NCI-H226 (cell line): ENCODE results near the gene OR2B2.

ENCODE experiments used
- DNase-seq: peaks from one replicate; pipeline ENCODE4 v3.0.0-alpha.2; 2015

The OR2B2 gene

DNA sequence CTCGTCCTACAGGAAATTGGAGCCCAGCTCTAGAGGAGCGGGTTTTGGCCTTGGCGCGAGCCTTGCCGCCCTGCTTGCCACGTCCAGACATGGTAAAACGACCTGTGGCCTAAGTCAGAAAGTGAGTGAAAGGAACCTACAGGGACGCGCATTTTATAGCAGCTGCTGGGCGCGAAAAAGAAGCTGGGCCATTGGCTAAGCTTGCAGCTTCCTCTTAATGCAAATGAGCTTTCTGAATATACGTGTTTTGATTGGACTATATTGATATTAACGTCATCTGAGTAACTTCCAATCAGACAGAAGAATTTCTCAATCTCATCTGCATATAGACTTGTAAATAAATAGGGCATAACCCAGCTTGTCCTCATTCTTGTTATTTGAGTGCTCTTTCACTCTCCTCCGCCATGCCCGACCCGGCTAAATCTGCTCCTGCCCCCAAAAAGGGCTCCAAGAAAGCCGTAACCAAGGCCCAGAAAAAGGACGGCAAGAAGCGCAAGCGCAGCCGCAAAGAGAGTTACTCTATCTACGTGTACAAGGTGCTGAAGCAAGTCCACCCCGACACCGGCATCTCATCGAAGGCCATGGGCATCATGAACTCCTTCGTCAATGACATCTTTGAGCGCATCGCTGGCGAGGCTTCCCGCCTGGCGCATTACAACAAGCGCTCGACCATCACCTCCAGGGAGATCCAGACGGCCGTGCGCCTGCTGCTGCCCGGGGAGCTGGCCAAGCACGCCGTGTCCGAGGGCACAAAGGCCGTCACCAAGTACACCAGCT lies 18.9 kb downstream of the OR2B2 start:
- peak; percentile 95 for DNase-seq

DNA sequence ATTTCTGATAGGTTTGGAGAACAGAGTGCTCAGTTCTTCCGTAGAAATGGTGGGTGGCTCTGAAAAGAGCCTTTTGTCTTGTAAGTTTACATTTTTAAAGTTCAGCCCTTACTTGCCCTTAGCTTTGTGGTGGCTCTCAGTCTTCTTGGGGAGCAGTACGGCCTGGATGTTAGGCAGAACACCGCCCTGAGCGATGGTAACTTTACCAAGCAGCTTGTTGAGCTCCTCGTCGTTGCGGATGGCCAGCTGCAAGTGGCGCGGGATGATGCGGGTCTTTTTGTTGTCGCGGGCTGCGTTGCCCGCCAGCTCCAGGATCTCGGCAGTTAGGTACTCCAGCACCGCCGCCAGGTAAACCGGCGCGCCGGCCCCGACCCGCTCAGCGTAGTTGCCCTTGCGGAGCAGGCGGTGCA lies 19.5 kb downstream of the OR2B2 start:
- DNase-seq, result no peak

DNA sequence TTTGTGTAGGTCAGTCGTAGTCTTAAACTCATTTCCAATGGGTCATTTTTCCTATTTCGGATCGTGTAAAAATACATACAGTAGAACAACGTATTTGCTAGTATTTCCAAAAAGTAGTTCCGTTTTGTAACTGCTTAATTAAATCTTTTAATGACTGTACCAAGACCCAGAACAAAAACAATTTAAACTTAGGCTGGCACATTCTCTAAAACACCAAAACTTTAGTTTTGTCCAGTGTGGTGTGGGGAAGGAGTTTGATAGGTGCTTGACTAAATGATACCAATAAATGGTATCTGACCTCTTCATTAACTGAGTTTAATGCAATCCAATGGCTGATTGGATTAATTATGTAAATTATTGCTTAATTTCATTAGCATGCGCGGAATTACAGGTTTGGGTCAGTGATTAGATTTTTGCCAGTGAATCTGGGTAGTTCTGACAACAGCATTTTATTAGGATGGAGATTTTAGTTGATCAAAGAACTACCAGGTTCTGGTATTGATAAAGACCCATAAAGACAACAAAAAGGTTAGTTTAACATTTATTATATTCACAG lies 20.8 kb downstream of the OR2B2 start:
- no peak for DNase-seq

DNA sequence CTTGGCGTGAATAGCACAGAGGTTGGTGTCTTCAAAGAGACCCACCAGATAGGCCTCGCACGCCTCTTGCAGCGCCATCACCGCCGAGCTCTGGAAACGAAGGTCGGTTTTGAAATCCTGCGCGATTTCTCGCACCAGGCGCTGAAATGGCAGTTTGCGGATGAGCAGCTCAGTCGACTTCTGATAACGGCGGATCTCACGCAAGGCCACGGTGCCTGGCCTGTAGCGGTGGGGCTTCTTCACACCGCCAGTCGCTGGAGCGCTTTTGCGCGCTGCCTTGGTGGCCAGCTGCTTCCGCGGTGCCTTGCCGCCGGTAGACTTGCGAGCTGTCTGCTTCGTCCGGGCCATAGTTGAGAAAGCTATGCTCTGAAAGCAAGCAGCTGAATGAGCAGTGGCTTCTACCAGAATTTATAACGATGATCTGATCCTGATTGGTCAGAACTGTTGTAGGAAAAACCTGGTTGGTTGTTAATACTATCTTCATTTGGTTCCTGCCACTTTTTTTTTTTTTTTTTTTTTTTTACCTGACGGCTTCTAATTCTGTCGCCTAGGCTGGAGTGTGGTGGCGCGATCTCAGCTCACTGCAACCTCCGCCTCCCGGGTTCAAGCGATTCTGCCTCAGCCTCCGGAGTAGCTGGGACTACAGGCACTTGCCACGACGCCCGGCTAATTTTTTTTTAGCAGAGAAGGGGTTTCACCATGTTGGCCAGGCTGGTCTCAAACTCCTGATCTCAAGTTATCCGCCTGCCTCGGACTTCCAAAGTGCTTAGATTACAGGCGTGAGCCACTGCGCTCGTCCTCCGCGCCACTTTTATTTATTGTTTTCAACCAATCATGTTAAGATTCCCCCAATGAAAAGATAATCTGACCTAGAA lies 21.5 kb downstream of the OR2B2 start:
- peak; percentile 60 for DNase-seq

GRCh38 chr6:27889628-27890444 lies 22.4 kb downstream of the OR2B2 start:
- DNase-seq, result no peak

DNA sequence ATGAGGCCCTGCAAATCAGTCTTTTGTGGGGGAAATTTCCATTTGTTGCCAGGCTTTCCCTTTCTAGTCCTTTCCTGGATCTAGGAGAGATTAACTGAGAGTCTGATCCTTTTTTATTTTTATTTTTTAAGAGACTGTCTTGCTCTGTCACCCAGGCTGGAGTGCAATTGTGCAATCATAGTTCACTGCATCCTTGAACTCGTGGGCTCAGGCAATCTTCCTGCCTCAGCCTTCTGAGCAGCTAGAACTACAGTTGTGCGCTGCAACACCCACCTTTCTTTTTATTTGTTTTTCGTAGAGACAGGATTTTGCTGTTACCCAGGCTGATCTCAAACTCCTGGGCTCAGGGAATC lies 22.9 kb downstream of the OR2B2 start:
- DNase-seq, result no peak

DNA sequence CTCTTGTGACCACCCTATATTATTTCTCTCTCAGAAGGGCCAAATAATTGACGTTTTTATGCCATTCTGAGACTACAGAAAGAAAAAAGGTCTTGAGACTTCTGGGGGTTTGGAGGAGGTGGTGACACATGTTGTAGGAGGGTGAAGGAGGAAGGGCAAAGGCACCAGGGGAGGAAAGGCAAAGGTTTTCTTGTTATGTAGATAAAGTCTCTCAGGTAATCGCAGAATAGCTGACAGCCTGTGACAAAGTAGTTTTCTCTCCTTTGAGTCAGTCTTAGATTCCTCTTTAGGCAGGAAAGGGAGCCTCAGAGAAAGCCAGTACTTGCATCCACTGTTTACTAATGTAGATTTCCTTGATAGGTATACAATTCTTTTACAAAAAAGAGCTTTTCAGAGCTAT lies 23.6 kb downstream of the OR2B2 start:
- no peak for DNase-seq

DNA sequence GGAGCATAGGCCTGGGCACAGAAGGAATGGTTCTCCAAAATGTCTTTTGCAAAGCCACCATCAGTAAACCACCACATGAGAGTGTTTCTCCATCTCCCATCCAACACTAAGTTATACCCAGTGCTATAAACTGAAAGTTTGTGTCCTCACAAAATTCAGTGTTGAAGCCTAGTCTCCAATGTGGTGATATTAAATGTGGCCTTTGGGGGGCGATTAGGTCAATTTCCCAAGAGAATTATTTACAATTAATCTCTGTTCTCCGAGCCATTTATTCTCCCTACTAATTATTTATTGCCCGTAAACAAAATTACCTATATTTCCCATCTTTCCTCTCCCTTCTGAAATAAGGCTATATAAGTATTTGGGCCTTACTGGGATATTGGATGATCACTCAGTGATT lies 26.1 kb downstream of the OR2B2 start:
- DNase-seq, result no peak

DNA sequence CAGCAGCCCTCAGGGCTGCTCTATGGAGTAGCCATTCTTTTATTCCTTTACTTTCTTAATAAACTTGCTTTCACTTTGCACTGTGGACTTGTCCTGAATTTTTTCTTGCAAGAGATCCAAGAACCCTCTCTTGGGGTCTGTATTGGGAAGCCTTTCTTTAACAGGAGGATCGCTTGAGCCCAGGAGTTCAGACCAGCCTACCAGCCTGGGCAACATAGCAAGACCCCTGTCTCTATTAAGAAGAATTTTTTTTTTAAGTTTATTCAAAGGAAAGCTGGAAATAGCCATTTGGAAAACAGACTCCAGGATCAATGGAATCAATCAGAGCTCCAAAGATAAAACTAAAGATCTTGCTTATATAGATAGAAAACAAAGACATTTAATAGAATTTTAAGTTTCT lies 29.1 kb downstream of the OR2B2 start:
- no peak for DNase-seq

- no peak for DNase-seq
These were observed 29.6 kb downstream of the OR2B2 start for GRCh38 chr6:27882624-27883023.

- DNase-seq, result no peak
These were observed 32.4 kb downstream of the OR2B2 start for GRCh38 chr6:27879837-27880236.

DNA sequence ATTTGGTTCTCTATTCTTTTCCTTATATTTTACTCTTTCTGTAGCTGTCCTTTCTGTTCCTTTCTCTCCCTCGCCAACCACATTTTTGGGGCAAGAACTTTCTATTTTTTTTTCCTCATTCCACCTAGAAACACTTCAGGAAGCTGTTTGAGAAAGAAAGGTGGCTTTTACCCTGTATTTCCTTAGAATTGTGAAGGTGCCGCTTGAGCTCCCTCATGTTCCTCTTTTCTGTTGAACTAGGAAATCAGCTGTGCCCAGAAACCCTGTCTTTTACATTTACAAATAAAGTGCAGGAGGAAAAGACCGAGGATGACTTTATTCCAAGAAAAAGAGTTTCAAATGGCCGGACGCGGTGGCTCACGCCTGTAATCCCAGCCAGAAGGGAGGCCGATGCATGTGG lies 38.2 kb downstream of the OR2B2 start:
- no peak for DNase-seq

- peak; percentile 6 for DNase-seq
These were observed 38.9 kb downstream of the OR2B2 start for GRCh38 chr6:27873021-27873940.

- DNase-seq, result no peak
These were observed 39.6 kb downstream of the OR2B2 start for GRCh38 chr6:27872642-27873020.

GRCh38 chr6:27871924-27872638 lies 40.1 kb downstream of the OR2B2 start:
- peak; percentile 84 for DNase-seq

GRCh38 chr6:27870291-27870870 lies 41.8 kb downstream of the OR2B2 start:
- no peak for DNase-seq

- DNase-seq, result no peak
These were observed 43.9 kb downstream of the OR2B2 start for GRCh38 chr6:27868311-27868710.

- DNase-seq, result no peak
These were observed 44.3 kb downstream of the OR2B2 start for GRCh38 chr6:27867945-27868300.

GRCh38 chr6:27867051-27867944 lies 44.9 kb downstream of the OR2B2 start:
- DNase-seq, result peak; percentile 77
